Suprapubic skin (tissue), 4 donors: ENCODE data around the gene NAT16.

ENCODE experiments used
- CTCF ChIP-seq, 2 donors: fragments of 200-600 bp in 1 of 2; fragments of 450-650 bp in 1 of 2; sonication (generic) in 1 of 2; IDR thresholded peaks; one replicate each; pipeline ENCODE4 v1.5.1; 2016 to 2019; ENCODE audit warnings: antibody characterized with exemption in 2 of 2, mild to moderate bottlenecking in 1 of 2, moderate library complexity in 1 of 2
- EP300 ChIP-seq: sonication (generic); formaldehyde crosslinking; IDR thresholded peaks from one replicate; pipeline ENCODE4 v1.6.1; 2017; ENCODE audit warnings: antibody characterized with exemption
- POLR2A ChIP-seq, 2 donors: fragments of 450-650 bp; IDR thresholded peaks; one replicate each; pipeline ENCODE4 v1.6.1; 2017; ENCODE audit warnings: antibody characterized with exemption in 2 of 2, mild to moderate bottlenecking in 2 of 2, moderate library complexity in 2 of 2
- POLR2AphosphoS5 ChIP-seq, 3 donors: sonication (generic); formaldehyde crosslinking; IDR thresholded peaks; one replicate each; pipeline ENCODE4 v1.6.1; 2017; ENCODE audit warnings: antibody characterized with exemption in 3 of 3

DNA sequence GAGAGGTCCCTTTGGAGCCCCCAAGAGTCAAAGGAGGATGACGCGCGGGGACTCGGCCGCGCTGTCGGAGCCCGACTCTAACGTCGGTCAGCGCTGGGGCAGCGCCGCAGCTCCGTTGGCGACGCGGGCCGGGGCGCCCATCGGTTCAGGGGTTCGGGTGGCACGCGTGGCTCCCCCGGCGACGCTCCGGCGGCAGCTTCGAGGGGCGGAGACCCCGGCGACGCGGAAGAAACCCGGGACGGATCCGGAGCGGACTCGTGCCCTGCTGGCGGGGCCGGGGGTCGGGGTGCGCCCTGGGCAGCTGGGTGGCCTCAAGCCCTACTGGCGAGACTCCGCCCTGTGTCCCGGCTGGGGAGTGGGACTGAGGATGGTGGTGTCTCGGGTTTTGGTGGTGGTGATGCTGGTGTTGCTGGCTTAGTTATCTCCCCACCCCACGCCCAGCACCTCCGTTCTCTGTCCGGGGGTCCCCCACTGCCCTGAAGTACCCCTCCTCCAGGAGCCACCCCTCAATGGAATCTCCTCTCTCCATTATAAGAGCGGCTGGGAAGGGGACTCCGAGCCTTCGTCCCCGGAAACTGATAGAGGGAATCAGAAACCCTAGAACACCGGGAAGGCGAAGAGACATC, at the start of gene NAT16:
- TF ChIP-seq POLR2AphosphoS5 (IDR thresholded peaks at IDR 0.05) (no peak), CTCF (IDR thresholded peaks at IDR 0.05) (no peak), EP300 (no peak), POLR2A (IDR thresholded peaks at IDR 0.05) (no peak)
